ENCODE measurements around the gene SMAGP. TPM values are rescaled to one million over a fixed set of nuclear protein-coding genes. Genes with fewer than 3 reads are reported as not detected.
A peak's percentile ranks its signal among the peaks of the same experiment; 100 is the strongest.
"Not testable (repeated sequence)": the region's sequence is repeated elsewhere in the genome, so short reads cannot be mapped to it uniquely, and the experiment has no call there.

Gene SMAGP
- total RNA-seq: 1 to 10 TPM in 1 of 2 experiments, under 1 TPM in 1; 0.96 to 1.4 TPM

GRCh38 chr12:51270067-51270950, at the start of gene SMAGP:
Gene SMAGP, minus strand, starts transcription at chr12:51270415. Its CDS starts 1,137 bp downstream, at chr12:51269278.
- POLR2A ChIA-PET: interaction anchor here (1.0 to 2.2 kb wide), 6 partner anchors 9 to 686 kb away, joined by 3 to 7 read pairs (median 4); partner anchors contain the start of gene POU6F1
- peak within 1 kb of the TSS; percentile 57 for H3K27ac Mint-ChIP-seq

GRCh38 chr12:51318846-51319599, 48.8 kb upstream of the SMAGP start:
- ATAC-seq: peak; percentile 56
- CTCF ChIA-PET: interaction anchor here (0.8 to 5.9 kb wide), 3 partner anchors 11 to 50 kb away, joined by 4 to 38 read pairs (median 6); no protein-coding TSS in a partner anchor
- no peak for TF ChIP-seq CTCF (IDR thresholded peaks at IDR 0.05)
- H3K4me1 Mint-ChIP-seq (ENCODE audit: low read depth): peaks cover 62% of the 10 kb centered on the region
- intact Hi-C loops (cut with micrococcal nuclease): no loop called here
- POLR2A ChIA-PET: interaction anchor here (0.6 to 1.2 kb wide), 3 partner anchors 75 to 323 kb away, joined by 3 read pairs; partner anchors contain the start of gene DAZAP2
- no peaks in the 10 kb centered on the region for H3K9me3 Mint-ChIP-seq
- H3K4me3 Mint-ChIP-seq: peak overlapping the region; percentile 1
- peak overlapping the region; percentile 91 for H3K27ac Mint-ChIP-seq
- peaks cover 42% of the 10 kb centered on the region for H3K36me3 Mint-ChIP-seq (ENCODE audit: low read depth)
- DNase-seq: peak; percentile 43
- H3K27me3 Mint-ChIP-seq: no peaks in the 10 kb centered on the region

More at GRCh38 chr12:51270067-51270950, at the start of gene SMAGP:
- DNase-seq: peak; percentile 56
- peak; percentile 55 for ATAC-seq
- peaks cover 24% of the 10 kb centered on the region for H3K4me1 Mint-ChIP-seq (ENCODE audit: low read depth)
- intact Hi-C loops (cut with micrococcal nuclease): no loop called here
- H3K36me3 Mint-ChIP-seq (ENCODE audit: low read depth): no peaks in the 10 kb centered on the region
- no peaks in the 10 kb centered on the region for H3K9me3 Mint-ChIP-seq
- H3K4me3 Mint-ChIP-seq: peak within 1 kb of the TSS; percentile 86
- H3K27me3 Mint-ChIP-seq: peaks cover 6% of the 10 kb centered on the region
- CTCF ChIA-PET: interaction anchor here (0.6 to 7.4 kb wide), 7 partner anchors 12 to 415 kb away, joined by 3 to 117 read pairs (median 3); partner anchors contain the start of genes BIN2 and LETMD1
- no peak for TF ChIP-seq CTCF (IDR thresholded peaks at IDR 0.05)

- ChIA-PET POLR2A (interaction anchor here (0.6 to 1.2 kb wide), 3 partner anchors 74 to 322 kb away, joined by 3 read pairs; partner anchors contain the start of gene DAZAP2), CTCF (interaction anchor here (0.8 to 5.9 kb wide), 3 partner anchors 10 to 49 kb away, joined by 4 to 38 read pairs (median 6); no protein-coding TSS in a partner anchor)
- H3K27me3 Mint-ChIP-seq; DNase-seq; H3K4me3 Mint-ChIP-seq; intact Hi-C loops (cut with micrococcal nuclease); ATAC-seq; H3K9me3 Mint-ChIP-seq: not testable (repeated sequence)
- Mint-ChIP-seq H3K27ac (peak overlapping the region; percentile 91), H3K4me1 (ENCODE audit: low read depth) (peaks cover 66% of the 10 kb centered on the region), H3K36me3 (ENCODE audit: low read depth) (peaks cover 43% of the 10 kb centered on the region)
Measured at GRCh38 chr12:51318057-51318806, 48.0 kb upstream of the SMAGP start.

- H3K4me1 Mint-ChIP-seq (ENCODE audit: low read depth): peaks cover 61% of the 10 kb centered on the region
- no peak for ATAC-seq
- H3K27me3 Mint-ChIP-seq: no peaks in the 10 kb centered on the region
- peaks cover 34% of the 10 kb centered on the region for H3K36me3 Mint-ChIP-seq (ENCODE audit: low read depth)
- H3K27ac Mint-ChIP-seq: no peak overlapping the region
- no peak overlapping the region for H3K4me3 Mint-ChIP-seq
- ChIA-PET CTCF (interaction anchor here (0.9 to 3.1 kb wide), 2 partner anchors 30 to 59 kb away, joined by 4 to 19 read pairs; no protein-coding TSS in a partner anchor), POLR2A (interaction anchor here (1.2 kb wide), 1 partner anchor 10 kb away, joined by 3 read pairs; no protein-coding TSS in a partner anchor)
- TF ChIP-seq CTCF (IDR thresholded peaks at IDR 0.05): no peak
- no peak for DNase-seq
- H3K9me3 Mint-ChIP-seq: no peaks in the 10 kb centered on the region
- intact Hi-C loops (cut with micrococcal nuclease): no loop called here
Measured at GRCh38 chr12:51311389-51311788, 41.2 kb upstream of the SMAGP start.
